ENCODE results near the gene TCP10L. TPM values are rescaled to one million over a fixed set of nuclear protein-coding genes. Genes with fewer than 3 reads are reported as not detected.
"Not testable (repeated sequence)": the region's sequence is repeated elsewhere in the genome, so short reads cannot be mapped to it uniquely, and the experiment has no call there.

The TCP10L gene, protein sequence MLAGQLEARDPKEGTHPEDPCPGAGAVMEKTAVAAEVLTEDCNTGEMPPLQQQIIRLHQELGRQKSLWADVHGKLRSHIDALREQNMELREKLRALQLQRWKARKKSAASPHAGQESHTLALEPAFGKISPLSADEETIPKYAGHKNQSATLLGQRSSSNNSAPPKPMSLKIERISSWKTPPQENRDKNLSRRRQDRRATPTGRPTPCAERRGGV
- under 1 TPM in 2 of 3 donors, not detected in 1; 0.31 to 0.75 TPM for polyA plus RNA-seq

DNA sequence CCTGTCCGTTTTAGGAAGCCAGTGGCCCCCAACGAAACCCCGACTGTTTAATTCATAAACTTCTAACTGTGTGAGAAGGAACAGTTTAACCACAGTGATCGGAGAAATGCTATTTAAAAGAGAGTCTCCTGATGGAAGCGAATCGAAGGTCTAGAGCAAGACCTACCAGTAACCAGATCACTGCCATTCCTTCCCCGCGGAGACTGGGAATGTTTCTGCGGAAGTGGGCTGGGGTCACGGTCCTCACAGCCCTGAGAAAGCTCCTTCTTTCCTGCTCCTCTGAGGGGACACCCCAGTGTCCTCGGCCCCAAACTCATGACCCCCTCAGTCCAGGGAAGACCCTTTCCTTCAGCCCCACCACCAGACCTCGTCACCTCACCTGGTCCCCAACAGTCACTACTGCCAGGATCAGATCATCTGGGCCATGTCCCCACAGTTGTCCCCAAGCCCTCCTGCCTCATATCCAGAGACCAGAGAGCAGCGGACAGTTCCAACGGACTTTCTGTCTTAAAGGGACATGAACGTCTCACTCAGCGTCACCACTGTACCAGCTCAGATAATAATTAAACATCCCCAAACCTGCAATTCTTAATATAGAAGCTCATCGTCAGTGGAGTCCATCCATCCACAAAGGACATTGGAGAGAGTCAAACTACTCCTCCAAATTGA, at the start of gene TCP10L:
Gene TCP10L, minus strand, starts transcription at position 482 of the 669 bp plus-strand sequence. CDS start 1,219 bp downstream, outside the sequence.
- Mint-ChIP-seq H3K36me3 (peaks cover 0 to 6% (median 0%) of the 10 kb centered on the region in 3 donors), H3K4me3 (no peak within 1 kb of the TSS), H3K27me3 (ENCODE audit: low read depth in 3 of 3) (peaks cover 0 to 8% (median 0%) of the 10 kb centered on the region in 3 donors), H3K27ac (no peak within 1 kb of the TSS), H3K4me1 (no peaks in the 10 kb centered on the region), H3K9me3 (peaks cover 0 to 2% (median 0%) of the 10 kb centered on the region in 6 donors)
- no peak for DNase-seq

DNA sequence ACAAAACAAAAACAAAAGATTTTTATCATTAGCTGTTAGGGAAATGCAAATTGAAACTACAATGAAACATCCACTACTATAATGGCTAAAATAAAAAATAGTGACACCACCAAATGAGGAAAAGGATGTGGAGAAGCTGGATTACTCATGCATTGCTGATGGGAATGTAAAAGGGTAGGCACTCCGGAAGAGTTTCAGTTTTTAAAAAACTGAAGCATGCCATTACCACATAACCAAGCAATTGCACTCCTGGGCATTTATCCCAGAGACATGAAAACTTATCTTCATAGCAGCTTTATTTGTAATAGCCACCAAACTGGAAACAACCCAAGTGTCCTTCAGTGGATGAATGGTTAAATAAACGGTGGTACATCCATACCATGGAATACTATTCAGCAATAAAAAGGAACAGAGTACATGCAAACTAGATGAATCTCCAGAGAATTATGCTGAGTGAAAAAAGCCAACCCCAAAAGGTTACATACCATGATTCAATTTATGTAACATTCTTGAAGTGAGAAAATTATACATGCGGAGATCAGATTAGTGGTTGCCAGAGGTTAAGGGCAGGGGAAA, 41.4 kb upstream of the TCP10L start:
- Mint-ChIP-seq H3K27me3 (ENCODE audit: low read depth in 3 of 3) (peaks cover 0 to 6% (median 2%) of the 10 kb centered on the region in 3 donors), H3K36me3 (peaks cover 4 to 22% (median 10%) of the 10 kb centered on the region in 3 donors), H3K27ac (no peak overlapping the region), H3K4me1 (peaks cover 2 to 7% of the 10 kb centered on the region in 2 donors), H3K4me3 (no peak overlapping the region), H3K9me3 (no peaks in the 10 kb centered on the region)
- DNase-seq: no peak

DNA sequence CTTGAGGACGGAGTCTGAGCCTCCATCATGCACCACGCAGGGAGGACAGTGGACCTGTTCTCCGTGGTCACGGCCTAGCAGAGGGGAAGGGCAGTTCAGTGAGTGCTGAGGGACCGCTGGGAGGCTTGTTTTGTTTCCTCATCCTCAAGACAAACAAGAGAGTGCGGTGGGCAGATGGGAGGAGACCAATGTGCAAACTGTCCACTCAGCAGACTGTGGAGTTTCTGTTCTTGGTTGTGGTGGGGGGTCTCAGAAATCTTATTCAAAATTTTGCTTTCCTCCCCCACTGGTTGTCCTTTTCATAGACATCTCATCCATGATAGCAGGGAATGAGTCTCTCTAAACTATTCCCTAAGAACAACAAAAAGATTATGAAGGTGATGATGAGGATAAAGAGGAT, 32.9 kb upstream of the TCP10L start:
- H3K4me1 Mint-ChIP-seq, H3K9me3 Mint-ChIP-seq, DNase-seq, H3K27ac Mint-ChIP-seq, H3K4me3 Mint-ChIP-seq, H3K36me3 Mint-ChIP-seq: not testable (repeated sequence)
- H3K27me3 Mint-ChIP-seq (ENCODE audit: low read depth in 3 of 3): peaks cover 0 to 14% (median 3%) of the 10 kb centered on the region in 3 donors

DNA sequence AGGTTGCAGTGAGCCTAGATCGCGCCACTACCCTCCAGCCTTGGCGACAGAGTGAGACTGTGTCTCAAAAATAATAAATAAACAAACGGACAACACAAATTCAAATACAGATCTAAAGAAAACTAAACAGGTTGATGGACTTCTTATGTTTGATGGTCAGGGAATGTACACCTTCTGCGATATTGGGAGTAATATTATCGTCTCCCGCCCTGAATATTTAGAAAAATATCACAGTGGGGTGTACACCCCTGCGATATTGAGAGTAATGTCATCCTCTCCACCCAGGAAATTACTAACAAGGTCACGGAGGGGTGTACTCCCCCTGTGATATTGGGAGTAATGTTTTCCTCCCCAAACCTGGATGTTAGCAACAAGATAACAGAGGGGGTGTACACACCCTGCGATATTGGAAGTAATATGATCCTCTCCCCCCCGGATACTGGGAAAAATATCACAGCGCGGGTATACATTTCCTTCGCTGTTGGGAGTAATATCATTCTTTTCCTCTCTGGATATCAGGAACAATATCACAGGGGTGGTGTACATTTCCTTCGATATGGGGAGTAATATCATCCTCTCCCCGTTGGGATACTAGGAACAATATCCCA, 28.2 kb upstream of the TCP10L start:
- Mint-ChIP-seq H3K4me3 (peak overlapping the region; percentile 90 to 98 (median 97)), H3K36me3 (peaks cover 7 to 9% (median 9%) of the 10 kb centered on the region in 3 donors), H3K9me3 (no peaks in the 10 kb centered on the region), H3K27me3 (ENCODE audit: low read depth in 3 of 3) (peaks cover 4 to 14% (median 9%) of the 10 kb centered on the region in 3 donors), H3K27ac (peak overlapping the region; percentile 95 to 99 (median 98)), H3K4me1 (peaks cover 20 to 33% of the 10 kb centered on the region in 2 donors)
- DNase-seq: no peak

DNA sequence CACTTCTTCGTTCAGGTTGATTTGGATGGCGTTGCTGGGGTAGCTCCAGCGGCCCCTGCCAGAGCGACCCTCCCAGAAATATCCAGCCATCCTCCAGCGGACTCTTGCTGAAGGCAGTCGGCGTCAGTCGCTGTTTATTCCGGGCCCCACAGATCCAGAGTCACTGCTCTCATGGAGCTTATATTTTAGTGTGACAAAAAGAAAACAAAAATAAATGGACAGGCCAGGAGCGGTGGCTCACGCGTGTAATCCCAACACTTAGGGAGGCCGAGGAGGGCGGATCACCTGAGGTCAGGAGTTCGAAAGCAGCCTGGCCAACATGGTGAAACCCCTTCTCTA, 27.6 kb upstream of the TCP10L start:
- Mint-ChIP-seq H3K4me3 (peak overlapping the region; percentile 90 to 98 (median 97)), H3K9me3 (no peaks in the 10 kb centered on the region), H3K36me3 (peaks cover 7 to 9% (median 9%) of the 10 kb centered on the region in 3 donors), H3K27ac (peak overlapping the region; percentile 95 to 99 (median 98)), H3K27me3 (ENCODE audit: low read depth in 3 of 3) (peaks cover 6 to 14% (median 9%) of the 10 kb centered on the region in 3 donors), H3K4me1 (peaks cover 20 to 33% of the 10 kb centered on the region in 2 donors)
- DNase-seq: no peak

DNA sequence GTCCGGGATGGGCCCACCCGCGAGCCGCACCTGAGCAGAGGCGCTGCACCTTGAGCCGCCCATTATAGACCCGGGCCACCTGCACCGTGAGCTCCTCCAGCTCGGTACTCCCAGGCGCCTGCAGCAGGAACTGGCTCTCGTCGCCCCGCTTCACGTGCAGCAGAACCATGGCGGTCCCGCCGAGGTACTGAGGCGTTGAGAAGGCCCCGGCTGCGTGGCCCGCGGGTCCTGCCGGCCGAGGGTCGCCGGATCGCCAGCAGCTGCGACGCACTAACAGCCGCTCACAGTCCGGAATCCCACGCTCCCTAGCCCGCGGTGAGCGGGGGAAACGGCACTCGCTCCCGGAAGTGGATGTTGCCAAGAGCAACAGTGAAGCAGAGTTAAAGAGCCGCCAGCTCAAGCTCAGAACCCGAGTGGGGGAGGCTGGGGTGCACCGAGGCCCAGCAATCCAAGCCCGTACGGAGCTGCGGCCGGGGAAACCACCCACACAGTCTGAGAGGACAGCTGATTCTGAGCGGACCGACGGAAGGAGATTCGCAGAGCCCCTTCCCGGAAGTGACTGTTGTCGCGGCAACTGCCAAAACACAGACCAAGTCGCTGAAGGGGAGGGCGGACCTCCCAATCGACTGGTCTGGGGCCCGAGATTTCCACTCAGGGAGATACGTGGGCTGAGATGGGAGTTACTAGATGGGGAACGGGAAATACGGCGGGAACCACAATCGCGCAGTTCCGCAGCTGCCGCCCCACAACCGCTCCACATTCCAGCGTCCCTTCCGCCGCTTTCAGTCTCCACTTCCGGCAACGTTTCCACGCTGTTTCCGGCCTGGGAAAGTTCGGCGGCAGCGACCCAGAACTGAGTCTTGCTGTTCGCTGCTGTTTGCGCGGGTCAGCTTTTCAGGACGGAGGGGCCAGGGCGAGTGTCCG, 27.0 kb upstream of the TCP10L start, which contains the start of gene CFAP298:
Gene CFAP298, minus strand, starts transcription at position 303 of the 924 bp plus-strand sequence. Its CDS starts 134 bp downstream, at position 169.
- Mint-ChIP-seq H3K4me3 (peak within 1 kb of the TSS; percentile 90 to 98 (median 97)), H3K9me3 (no peaks in the 10 kb centered on the region), H3K36me3 (peaks cover 7 to 9% (median 9%) of the 10 kb centered on the region in 3 donors), H3K4me1 (peaks cover 20 to 33% of the 10 kb centered on the region in 2 donors), H3K27me3 (ENCODE audit: low read depth in 3 of 3) (peaks cover 6 to 14% (median 7%) of the 10 kb centered on the region in 3 donors), H3K27ac (peak within 1 kb of the TSS; percentile 95 to 99 (median 98))
- peak; percentile 90 to 92 (median 91) for DNase-seq

DNA sequence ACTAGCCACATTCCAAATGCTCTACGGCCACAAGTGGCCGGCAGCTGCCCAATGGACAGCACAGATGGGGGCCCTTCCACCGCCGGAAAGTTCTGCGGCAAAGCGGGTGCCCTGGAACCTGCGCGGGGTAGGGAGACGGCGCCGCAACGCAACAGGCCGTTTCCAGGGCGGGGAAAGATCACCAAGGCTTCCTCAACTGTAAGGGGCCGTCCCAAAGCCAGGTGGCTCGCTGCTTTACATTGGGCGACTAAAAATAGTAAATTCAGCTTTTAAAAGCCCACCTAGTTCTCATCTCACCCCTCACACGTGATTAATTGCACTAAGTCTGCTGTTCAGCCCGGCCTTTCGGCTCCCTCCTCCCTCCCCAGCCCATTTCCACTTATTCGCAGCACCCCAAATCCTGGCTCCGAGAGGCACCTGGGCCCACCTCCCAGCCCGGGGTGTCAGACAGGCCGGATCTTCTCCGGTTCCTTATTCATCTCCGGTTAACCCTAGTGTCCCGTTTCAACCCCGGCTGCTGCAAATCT, 26.2 kb upstream of the TCP10L start:
- Mint-ChIP-seq H3K4me3 (peak overlapping the region; percentile 90 to 98 (median 97)), H3K27me3 (ENCODE audit: low read depth in 3 of 3) (peaks cover 6 to 14% (median 7%) of the 10 kb centered on the region in 3 donors), H3K9me3 (no peaks in the 10 kb centered on the region), H3K27ac (peak overlapping the region; percentile 95 to 99 (median 98)), H3K4me1 (peaks cover 20 to 33% of the 10 kb centered on the region in 2 donors), H3K36me3 (peaks cover 7 to 12% (median 9%) of the 10 kb centered on the region in 3 donors)
- DNase-seq: peak; percentile 21 to 32 (median 26)

DNA sequence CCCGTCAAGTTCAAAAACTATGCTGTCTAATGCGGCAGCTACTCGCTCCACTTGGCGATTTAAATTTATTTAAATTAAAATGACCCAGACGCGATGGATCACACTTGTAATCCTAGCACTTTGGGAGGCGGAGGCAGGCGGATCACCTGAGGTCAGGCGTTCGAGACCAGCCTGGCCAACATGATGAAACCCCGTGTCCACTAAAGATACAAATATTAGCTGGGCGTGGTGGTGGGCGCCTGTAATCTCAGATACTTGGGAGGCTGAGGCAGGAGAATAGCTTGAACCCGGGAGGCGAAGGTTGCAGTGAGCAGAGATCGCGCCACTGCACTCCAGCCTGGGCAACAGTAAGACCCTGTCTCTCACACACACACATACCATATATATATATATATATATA, 25.6 kb upstream of the TCP10L start:
- Mint-ChIP-seq H3K27ac (peak overlapping the region in 1 of 6 donors; percentile 22), H3K36me3 (peaks cover 10 to 17% (median 13%) of the 10 kb centered on the region in 3 donors), H3K4me1 (peaks cover 20 to 33% of the 10 kb centered on the region in 2 donors), H3K4me3 (peak overlapping the region; percentile 33 to 46 (median 44)), H3K27me3 (ENCODE audit: low read depth in 3 of 3) (peaks cover 6 to 14% (median 7%) of the 10 kb centered on the region in 3 donors)
- not testable (repeated sequence) for H3K9me3 Mint-ChIP-seq, DNase-seq

DNA sequence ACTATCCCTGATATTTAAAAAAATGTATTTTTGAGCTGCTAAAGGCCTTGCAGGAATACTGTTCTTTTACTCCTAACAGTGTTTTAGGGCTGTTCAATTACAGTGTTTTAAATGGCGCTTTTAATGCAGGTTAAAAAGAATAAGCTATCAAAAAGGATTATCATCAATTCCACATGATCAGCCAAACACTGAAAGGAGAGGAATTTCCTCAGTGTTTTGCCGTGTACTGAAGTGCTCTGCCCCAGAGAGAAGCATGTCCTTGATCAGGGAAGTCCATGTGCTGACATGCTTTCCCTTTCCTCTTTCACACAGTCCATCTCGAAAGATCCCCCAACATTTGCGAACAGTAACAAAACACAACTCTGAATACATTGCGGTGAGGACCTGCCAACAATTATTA, 23.5 kb upstream of the TCP10L start:
- peaks cover 14 to 30% (median 24%) of the 10 kb centered on the region in 3 donors for H3K36me3 Mint-ChIP-seq
- H3K4me3 Mint-ChIP-seq: peak overlapping the region in 2 of 5 donors; percentile 3 to 20
- peaks cover 7 to 11% (median 8%) of the 10 kb centered on the region in 3 donors for H3K27me3 Mint-ChIP-seq (ENCODE audit: low read depth in 3 of 3)
- no peak for DNase-seq
- peaks cover 20 to 33% of the 10 kb centered on the region in 2 donors for H3K4me1 Mint-ChIP-seq
- H3K9me3 Mint-ChIP-seq: no peaks in the 10 kb centered on the region
- H3K27ac Mint-ChIP-seq: peak overlapping the region in 1 of 6 donors; percentile 64

DNA sequence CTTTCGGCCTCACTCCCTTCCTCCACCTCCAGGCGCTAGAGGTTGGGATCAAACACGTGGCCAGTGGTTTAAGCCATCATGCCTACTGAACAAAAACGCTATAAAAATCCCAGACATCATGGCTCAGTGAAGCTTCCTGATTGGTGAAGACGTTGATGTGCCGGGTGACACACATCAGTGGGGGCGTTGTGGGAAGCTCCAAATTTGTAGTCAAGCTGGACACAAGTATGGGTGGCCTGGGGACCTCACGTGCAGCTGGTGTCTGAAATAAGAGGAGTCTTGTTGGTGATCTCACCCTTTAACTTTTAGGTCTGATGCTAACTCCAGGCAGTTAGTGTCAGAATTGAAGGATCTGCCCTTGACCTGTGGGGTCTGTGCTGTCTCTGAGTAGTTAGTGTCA, 20.1 kb upstream of the TCP10L start:
- Mint-ChIP-seq H3K4me1 (peaks cover 2 to 5% of the 10 kb centered on the region in 2 donors), H3K36me3 (peaks cover 18 to 47% (median 44%) of the 10 kb centered on the region in 3 donors), H3K27me3 (ENCODE audit: low read depth in 3 of 3) (peaks cover 0 to 4% (median 2%) of the 10 kb centered on the region in 3 donors), H3K4me3 (no peak overlapping the region), H3K9me3 (no peaks in the 10 kb centered on the region), H3K27ac (no peak overlapping the region)
- no peak for DNase-seq

DNA sequence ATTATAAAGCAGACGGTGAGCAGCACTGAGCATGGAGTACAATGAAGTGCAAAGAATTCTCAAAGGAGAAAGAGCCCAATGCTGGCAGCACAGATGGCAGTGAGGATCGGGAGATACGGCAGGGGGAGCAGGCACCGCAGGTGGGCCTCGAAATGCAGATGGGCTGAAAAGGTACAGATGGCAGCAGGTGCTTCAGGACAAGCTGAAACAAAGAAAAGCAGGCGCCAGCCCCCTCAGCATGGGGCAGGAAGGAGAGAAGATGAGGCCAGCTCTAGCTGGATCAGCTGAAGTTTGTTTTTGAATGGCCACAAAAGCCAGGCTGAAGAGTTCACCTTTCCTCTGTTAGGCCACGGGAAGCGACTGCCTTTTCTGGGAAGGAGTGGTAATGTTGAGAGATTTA, 19.1 kb upstream of the TCP10L start:
- Mint-ChIP-seq H3K9me3 (no peaks in the 10 kb centered on the region), H3K4me3 (no peak overlapping the region), H3K27me3 (ENCODE audit: low read depth in 3 of 3) (peaks cover 0 to 4% (median 2%) of the 10 kb centered on the region in 3 donors), H3K36me3 (peaks cover 14 to 48% (median 46%) of the 10 kb centered on the region in 3 donors), H3K4me1 (peaks cover 0 to 3% of the 10 kb centered on the region in 2 donors), H3K27ac (no peak overlapping the region)
- DNase-seq: no peak

DNA sequence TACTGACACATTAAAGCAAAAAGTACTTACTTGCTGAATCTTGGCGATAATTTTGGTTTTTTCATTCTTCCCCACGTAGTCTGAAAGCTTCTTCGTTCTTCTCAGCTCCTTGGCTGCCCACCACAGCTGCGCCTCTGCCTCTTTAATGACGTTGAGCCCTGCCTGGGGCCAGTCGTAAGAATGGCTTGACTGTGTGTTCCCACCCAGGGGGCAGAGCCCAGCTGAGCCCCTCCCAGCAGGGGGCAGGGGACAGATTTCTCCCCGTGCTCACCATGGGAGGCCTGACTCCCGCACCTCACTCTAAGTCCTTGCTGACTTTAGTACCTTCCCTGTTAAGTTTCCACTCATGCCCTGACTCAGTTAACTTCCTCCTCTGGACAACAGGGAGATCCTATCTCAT, 17.8 kb upstream of the TCP10L start:
- Mint-ChIP-seq H3K27me3 (ENCODE audit: low read depth in 3 of 3) (peaks cover 0 to 2% (median 2%) of the 10 kb centered on the region in 3 donors), H3K4me3 (no peak overlapping the region), H3K36me3 (peaks cover 11 to 43% (median 41%) of the 10 kb centered on the region in 3 donors), H3K4me1 (no peaks in the 10 kb centered on the region), H3K27ac (peak overlapping the region in 1 of 6 donors; percentile 55), H3K9me3 (no peaks in the 10 kb centered on the region)
- no peak for DNase-seq
